ENCODE results near the gene PLA2G2A. TPM values are rescaled to one million over a fixed set of nuclear protein-coding genes. Genes with fewer than 3 reads are reported as not detected.

The PLA2G2A gene
- total and polyA plus RNA-seq, 9 of the 15 experiments (the other 6 are each of a cell fraction or from before 2014, with no cell fraction given) = not detected

- TF ChIP-seq ZNF507 (tag; conservative IDR thresholded peaks at IDR 0.05) (no peak), RNF219 (CRISPR knock-in tag; IDR thresholded peaks at IDR 0.05) (no peak), HMGXB4 (CRISPR knock-in tag; IDR thresholded peaks at IDR 0.05) (no peak), HDAC6 (IDR thresholded peaks at IDR 0.05; ENCODE audit: low read depth, low read length) (no peak), HDAC3 (IDR thresholded peaks at IDR 0.05; ENCODE audit: borderline replicate concordance, partially characterized antibody) (no peak), ZNF785 (CRISPR knock-in tag; IDR thresholded peaks at IDR 0.05) (no peak), BHLHE40 (IDR thresholded peaks at IDR 0.05; ENCODE audit: low read length) (no peak)
Measured at GRCh38 chr1:19963636-19964035, 15.8 kb downstream of the PLA2G2A start (continued).

GRCh38 chr1:19960591-19960990 lies 18.8 kb downstream of the PLA2G2A start:
- no peaks in the 10 kb centered on the region for H3K79me2 ChIP-seq (ENCODE audit: control insufficient read depth, insufficient read depth, low read length)
- ATAC-seq (no peak), FAIRE-seq (no peak), DNase-seq (ENCODE audit: extremely low read depth in 1 of 4, low spot score in 3 of 4) (no peak)
- in situ Hi-C loops (cut with MboI) = no loop called here
- no peak overlapping the region for H3K4me3 ChIP-seq
- BruUV-seq (replicated peaks) = no TSS peak
- no peak overlapping the region for H3K4me2 ChIP-seq (ENCODE audit: insufficient read depth, low read length)
- no peaks in the 10 kb centered on the region; the same call in 1 of the 2 replicates for H4K20me1 ChIP-seq (replicated peaks; ENCODE audit: control insufficient read depth, insufficient read depth, low read length)
- intact Hi-C loops (cut with micrococcal nuclease) = no loop called here
- no peaks in the 10 kb centered on the region for H3K4me1 ChIP-seq (replicated peaks in 1 of 2; ENCODE audit: control insufficient read depth in 2 of 2, insufficient read depth in 2 of 2, low read length in 2 of 2)
- TF ChIP-seq L3MBTL2 (IDR thresholded peaks at IDR 0.05) (no peak), CAMTA2 (CRISPR knock-in tag; conservative IDR thresholded peaks at IDR 0.05) (no peak), STAT5B (CRISPR knock-in tag; IDR thresholded peaks at IDR 0.05) (no peak), NFE2 (IDR thresholded peaks at IDR 0.05; ENCODE audit: low read depth) (no peak), KLF10 (CRISPR knock-in tag; IDR thresholded peaks at IDR 0.05) (no peak), MCM3 (IDR thresholded peaks at IDR 0.05) (no peak), ZNF316 (IDR thresholded peaks at IDR 0.05) (no peak), ZNF395 (CRISPR knock-in tag; IDR thresholded peaks at IDR 0.05) (no peak)
- no peak overlapping the region for H3K9ac ChIP-seq (ENCODE audit: insufficient read depth in 1 of 2, low read depth in 2 of 2, low read length in 2 of 2)
- H3K27me3 ChIP-seq (ENCODE audit: control insufficient read depth in 2 of 2, insufficient read depth in 2 of 2, low read length in 2 of 2) = peaks cover 22 to 52% of the 10 kb centered on the region in 2 experiments; a peak in 4 of 5 replicates
- H2AFZ ChIP-seq (ENCODE audit: low read depth, low read length) = no peak overlapping the region
- no peaks in the 10 kb centered on the region for H3K9me1 ChIP-seq (ENCODE audit: control insufficient read depth, insufficient read depth, low read length)
- H3K27ac ChIP-seq (ENCODE audit: extremely low read depth, low read depth, low read length) = no peak overlapping the region
- whole genome bisulfite sequencing (ENCODE audit: insufficient coverage, low coverage, missing lambda C conversion rate) = 0% methylated on average over 5 of the region's 5 CpGs
- no peaks in the 10 kb centered on the region for H3K36me3 ChIP-seq (ENCODE audit: control insufficient read depth, insufficient read depth, low read length)
- no peaks in the 10 kb centered on the region for H3K9me3 ChIP-seq (replicated peaks; ENCODE audit: control insufficient read depth, insufficient read depth, low read depth, low read length)
- ChIA-PET POLR2A (interaction anchor here (1.5 kb wide), 1 partner anchor 9 kb away, joined by 4 read pairs; no protein-coding TSS in a partner anchor), CTCF (ENCODE audit: low intra/inter-chr PET ratio) (no interaction called here)
